A673 (cell line): Measurements from ENCODE around the gene RELN.

Experiments
- EZH2 ChIP-seq: fragments of 200-600 bp; sonication (generic); IDR thresholded peaks from 2 replicates; pipeline ENCODE4 v1.6.1; 2017; ENCODE audit warnings: borderline replicate concordance, low read depth, mild to moderate bottlenecking, mixed read lengths, antibody characterized with exemption, low read length; ENCODE audit not compliant: poor library complexity, severe bottlenecking
- TF ChIP-seq, protein P1 (sequence below): fragments of 300-800, 200-600 bp; sonication (generic); conservative IDR thresholded peaks from 2 replicates; pipeline ENCODE4 v1.5.1; 2017; ENCODE audit warnings: low read depth, mild to moderate bottlenecking, antibody characterized with exemption, low read length, moderate library complexity, mixed read lengths

GRCh38 chr7:103962070-103962469, 27.4 kb downstream of the RELN start:
- TF ChIP-seq, protein P1, sequence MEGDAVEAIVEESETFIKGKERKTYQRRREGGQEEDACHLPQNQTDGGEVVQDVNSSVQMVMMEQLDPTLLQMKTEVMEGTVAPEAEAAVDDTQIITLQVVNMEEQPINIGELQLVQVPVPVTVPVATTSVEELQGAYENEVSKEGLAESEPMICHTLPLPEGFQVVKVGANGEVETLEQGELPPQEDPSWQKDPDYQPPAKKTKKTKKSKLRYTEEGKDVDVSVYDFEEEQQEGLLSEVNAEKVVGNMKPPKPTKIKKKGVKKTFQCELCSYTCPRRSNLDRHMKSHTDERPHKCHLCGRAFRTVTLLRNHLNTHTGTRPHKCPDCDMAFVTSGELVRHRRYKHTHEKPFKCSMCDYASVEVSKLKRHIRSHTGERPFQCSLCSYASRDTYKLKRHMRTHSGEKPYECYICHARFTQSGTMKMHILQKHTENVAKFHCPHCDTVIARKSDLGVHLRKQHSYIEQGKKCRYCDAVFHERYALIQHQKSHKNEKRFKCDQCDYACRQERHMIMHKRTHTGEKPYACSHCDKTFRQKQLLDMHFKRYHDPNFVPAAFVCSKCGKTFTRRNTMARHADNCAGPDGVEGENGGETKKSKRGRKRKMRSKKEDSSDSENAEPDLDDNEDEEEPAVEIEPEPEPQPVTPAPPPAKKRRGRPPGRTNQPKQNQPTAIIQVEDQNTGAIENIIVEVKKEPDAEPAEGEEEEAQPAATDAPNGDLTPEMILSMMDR, result no peak
- no peak for TF ChIP-seq EZH2
